Ramos (cell line): Measurements from ENCODE around the gene AQP12A.
"Not testable (repeated sequence)": the region's sequence is repeated elsewhere in the genome, so short reads cannot be mapped to it uniquely, and the experiment has no call there.

Experiments used
- in situ Hi-C: fragments of 300-500 bp; cut with MboI; formaldehyde crosslinking; loops from one replicate; pipeline ENCODE4 v1.14.3; 2022; ENCODE audit warnings: low sequenced_read_pairs; ENCODE audit not compliant: unreplicated experiment

The AQP12A gene

GRCh38 chr2:240686460-240686859 lies 5.2 kb upstream of the AQP12A start:
- in situ Hi-C loops: no loop called here

DNA sequence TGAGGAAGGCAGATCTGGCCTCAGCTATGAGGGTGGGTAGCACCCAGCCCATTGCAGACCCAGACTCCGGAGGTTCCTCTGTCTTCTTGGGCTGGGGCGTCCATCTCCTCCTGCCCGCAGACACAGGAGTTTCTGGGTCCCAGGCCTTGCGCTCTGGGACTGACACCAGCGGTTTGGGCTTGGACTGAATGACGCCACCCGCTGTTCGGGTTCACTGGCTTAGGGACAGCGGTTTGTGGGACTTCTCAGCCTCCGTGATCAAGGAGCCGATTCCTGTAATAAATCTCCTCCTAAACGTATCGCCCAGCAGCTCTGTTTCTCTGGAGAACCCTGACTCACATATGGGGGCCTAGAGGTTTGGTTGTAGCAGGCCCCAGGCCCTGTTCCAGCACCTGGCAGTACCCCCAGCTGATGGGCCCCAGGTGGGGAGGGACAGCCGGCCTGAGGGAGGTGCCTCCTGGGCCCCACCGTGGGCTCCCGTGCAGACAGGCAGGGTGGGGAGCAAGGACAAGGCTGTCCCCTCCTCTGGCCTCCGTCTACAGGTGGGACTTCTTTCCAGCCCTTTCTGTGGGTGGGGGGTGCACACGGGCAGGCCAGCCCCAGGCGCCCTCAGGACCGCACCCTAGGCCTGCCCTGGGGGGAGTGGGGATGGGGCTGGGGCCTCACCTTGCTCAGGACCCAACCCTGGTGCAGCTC lies 4.5 kb upstream of the AQP12A start:
- in situ Hi-C loops: no loop called here

DNA sequence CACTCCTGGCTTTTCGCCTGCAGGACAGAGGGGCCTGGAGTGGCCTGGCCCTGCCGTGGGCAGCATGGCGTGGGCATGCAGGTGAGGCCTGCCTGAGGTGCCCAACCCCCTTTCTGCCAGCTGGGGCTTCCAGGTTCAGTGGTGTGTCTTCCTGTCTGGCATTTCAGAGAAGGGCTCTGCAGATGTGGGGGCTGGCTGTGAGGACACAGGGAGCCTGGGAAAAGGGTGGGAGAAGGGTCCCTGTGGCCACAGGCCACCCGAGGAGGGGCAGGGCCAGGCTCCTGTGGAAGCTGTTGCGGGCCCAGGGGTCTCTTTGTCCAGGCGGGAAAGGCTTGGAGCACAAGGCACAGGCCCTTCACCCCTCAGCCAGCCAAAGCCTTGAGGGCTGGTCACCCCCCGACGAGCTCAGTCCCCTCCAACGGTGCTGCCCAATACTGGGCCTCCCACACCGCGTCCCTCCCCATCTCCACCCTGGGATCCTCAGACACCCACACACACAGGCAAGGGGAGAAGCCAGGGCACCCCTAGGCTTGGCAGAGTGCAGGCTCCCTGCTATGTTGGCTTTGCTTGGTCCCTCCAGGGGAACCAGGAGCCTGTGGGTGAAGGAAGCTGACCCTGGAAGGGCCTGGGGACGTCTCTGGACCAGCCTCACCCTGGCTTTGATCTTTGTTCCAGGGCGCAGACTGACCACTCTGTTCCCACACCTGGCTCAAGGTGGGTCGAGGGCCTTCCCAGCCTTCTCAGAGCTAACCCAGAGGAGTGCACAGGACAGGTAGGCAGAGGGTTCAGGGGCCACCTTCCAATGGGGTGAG lies 3.7 kb upstream of the AQP12A start:
- in situ Hi-C loops: no loop called here

DNA sequence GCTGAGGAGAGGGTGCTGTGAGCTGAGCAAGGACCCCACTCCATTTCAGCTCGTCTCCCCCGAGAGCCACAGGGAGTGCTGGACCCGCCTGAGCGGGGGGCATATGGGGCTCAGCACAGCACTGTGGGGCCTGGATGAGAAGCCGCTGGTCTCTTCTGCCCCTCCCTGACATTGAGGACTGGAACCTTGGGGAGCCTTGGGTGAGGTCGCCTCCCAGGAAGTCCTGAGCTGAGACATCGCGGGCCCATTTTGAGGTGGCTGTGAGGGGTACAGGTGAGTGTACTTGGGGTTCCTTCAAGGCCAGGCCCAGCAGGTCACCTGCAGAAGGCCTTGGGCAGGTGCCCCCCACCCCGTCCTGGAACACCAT lies 3.1 kb upstream of the AQP12A start:
- in situ Hi-C loops: no loop called here

DNA sequence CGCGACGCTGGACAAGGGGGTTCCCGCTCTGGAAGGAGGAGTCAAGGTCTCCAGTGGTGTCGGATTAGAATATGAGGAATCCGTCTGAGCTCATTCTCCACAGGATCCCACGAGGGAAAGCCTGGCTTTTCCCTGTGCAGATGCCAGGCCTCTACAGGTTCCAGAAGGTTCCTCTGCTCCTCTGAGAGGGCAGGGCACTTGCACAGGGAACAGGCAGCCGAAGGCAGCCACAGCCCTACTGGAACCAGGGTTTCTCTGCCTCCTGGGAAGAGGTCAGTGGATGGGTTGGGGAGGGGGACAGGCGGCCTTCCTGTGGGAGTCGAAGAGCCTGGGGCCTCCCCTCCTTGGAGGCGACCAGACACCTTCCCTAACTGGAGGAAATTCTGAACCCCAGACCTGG lies 1.7 kb upstream of the AQP12A start:
- in situ Hi-C loops: no loop called here

DNA sequence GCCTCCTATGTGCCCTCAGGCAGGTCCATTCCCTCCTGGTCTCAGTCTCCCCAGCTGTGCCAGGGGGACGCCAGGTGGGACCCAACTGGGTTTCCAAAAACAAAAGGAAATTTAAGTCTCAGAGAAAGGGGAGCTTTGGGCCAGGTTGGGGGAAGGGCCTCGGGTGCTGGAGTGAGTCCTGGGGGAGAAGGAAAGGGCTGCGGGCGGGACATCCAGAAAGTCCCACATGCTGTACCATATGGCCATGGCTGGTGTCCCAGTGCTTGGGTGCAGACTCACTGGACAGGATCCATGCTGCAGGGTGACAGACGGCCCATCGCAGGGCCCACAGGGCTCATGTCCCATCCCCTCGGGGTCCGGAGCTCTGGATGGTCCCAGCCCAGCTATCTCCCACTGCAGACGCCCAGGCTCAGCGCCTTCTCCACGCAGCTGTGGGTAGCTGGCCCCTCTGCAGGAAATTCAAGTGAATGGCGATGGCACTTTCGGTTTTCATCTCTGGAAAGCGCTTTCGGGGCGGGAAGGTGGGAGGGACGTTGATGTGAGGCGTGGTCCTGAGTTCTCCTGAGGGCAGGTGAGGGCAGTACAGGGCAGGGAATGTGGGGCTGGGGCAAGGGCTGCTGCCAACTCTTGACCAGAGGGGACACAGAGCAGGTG lies 1.1 kb upstream of the AQP12A start:
- in situ Hi-C loops: not testable (repeated sequence)

- in situ Hi-C loops: not testable (repeated sequence)
Observed at GRCh38 chr2:240691075-240691427, 615 bp upstream of the AQP12A start.

GRCh38 chr2:240692583-240693561 lies 1.2 kb downstream of the AQP12A start:
- in situ Hi-C loops: not testable (repeated sequence)

DNA sequence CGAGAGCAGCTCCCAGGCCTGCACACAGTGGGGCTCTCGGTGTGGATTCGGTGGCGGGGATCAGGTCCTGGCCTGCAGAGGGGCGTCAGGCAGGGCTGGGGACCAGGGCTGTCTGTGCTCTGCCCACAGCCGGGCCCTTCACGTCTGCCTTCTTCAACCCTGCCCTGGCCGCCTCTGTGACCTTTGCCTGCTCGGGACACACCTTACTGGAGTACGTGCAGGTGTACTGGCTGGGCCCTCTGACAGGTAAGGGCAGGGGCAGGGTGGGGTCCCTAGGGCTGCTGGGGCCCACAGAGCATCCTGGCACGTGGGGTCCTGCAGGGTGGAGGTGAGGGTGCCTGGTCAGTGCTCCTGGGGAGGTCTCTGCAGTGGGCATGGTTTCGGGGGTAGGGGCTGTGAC lies 2.6 kb downstream of the AQP12A start:
- in situ Hi-C loops: not testable (repeated sequence)

- in situ Hi-C loops: not testable (repeated sequence)
Observed at GRCh38 chr2:240695593-240695992, 3.9 kb downstream of the AQP12A start.

DNA sequence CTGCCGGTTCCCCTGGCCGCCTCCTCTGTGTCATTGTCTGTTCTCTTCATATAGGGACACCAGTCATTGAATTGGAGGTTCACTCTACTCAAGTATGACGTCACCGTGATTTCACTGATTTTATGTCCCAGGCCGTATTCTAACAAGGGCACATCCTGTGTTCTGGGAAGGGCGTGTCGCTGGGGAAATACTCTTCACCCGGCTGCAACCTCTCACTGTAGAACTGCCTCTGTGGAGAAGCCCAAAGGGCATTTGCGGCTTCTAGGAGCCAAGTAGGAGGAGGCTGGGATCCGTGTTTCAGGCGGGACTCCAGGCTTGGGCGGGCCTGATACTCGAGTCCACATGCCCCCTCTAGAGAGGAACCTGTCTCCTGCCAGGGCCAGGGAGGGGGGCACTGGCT lies 4.8 kb downstream of the AQP12A start:
- in situ Hi-C loops: not testable (repeated sequence)

- in situ Hi-C loops: not testable (repeated sequence)
Observed at GRCh38 chr2:240698852-240699561, 7.3 kb downstream of the AQP12A start.

DNA sequence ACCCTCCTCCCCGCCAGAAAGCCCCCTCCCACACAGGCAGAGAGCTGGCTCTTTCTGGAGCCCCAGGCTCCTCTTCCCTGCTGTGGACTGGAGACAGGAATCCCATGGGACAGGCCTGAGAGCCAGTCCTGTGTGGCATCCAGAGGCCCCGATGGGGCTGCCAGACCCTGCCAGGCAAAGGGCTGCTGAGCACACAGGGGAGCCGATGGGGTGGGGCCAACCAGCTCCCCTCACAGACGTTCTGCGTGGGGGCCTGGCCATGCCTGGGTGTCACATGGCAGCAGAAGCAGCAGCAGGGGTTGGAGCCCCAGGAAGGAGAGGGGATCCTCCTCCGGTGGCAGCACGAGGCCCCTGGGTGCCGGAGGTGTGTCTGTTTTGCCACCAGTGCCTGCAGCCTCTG lies 8.2 kb downstream of the AQP12A start:
- in situ Hi-C loops: loop anchor here (25.0 kb wide), 1 partner anchor 188 kb away; no protein-coding TSS in a partner anchor

- in situ Hi-C loops: loop anchor here (25.0 kb wide), 1 partner anchor 188 kb away; no protein-coding TSS in a partner anchor
Observed at GRCh38 chr2:240700616-240701015, 8.9 kb downstream of the AQP12A start.

DNA sequence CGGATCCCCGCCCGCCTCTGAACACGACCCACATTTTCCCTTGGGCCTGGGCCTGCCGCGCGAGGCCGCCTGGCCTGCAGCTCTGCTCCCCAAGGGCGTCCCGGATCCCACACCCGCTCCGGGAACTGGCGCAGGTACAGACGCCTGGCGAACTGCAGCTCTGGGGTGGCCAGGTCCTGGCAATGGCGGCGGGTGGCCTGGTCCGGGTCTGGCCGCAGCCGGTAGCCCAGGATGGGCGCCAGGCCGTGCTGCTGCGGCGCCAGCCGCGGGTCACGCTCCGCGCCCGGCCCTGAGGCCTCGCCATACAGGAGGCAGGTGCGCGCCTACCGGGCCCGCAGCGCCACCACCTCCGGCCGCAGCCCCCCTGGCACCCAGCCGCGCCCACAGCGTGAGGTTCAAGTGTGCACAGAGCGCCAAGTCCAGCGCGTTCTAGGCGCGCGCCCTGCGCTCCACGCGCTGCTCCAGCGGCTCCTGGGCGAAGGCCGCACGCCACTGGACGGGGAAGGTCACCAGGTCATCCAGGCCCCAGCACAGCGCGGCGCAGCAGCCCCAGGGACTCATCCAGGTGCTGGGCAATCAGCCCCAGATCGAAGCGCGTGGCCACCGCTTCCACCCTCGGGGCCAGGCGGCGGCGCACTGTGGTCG lies 9.5 kb downstream of the AQP12A start:
- in situ Hi-C loops: loop anchor here (25.0 kb wide), 1 partner anchor 189 kb away; no protein-coding TSS in a partner anchor

DNA sequence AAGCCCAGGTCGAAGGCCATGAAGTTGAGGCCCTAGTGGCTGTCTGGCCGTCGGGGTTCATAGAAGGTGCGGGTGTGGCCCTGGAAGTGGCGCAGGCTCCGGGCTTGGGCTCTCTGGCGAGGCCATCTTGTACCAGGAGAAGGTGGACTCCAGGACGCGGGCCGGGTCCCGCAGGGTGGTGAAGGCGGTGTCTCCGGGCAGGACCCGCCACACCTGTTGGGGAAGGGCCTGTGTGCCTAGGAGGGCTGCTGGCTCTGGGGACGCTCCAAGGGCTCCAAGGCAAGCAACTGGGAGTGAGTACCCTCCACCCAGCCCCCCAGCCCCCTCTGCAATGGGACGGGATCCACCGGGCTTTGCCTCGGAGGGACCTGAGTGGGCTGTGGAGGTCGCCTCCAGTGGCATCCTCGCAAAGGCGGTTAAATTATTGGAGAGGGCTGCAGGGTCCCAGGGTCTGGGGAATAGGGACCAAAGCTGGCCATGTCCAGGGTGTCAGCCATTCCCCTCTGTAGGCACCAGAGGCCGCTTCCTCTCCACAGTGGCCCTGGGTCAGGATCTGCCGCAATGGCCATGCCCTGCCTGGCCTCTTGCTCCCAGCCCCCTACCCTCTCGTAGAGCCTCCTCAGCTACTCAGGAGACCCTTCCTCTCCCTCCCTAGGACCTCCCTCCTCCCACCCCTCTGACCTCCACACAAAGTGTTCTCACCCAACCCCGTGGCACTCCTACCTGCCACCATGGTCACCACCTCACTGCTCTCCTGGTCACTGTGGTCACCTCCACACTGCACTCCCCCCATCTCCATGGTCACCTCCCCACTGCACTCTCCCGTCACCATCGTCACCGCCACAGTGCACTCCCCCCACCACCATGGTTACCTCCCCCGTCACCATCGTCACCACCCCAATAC lies 10.3 kb downstream of the AQP12A start:
- in situ Hi-C loops: loop anchor here (25.0 kb wide), 1 partner anchor 190 kb away; no protein-coding TSS in a partner anchor

GRCh38 chr2:240702640-240703011 lies 11.0 kb downstream of the AQP12A start:
- in situ Hi-C loops: loop anchor here (25.0 kb wide), 1 partner anchor 190 kb away; no protein-coding TSS in a partner anchor
